HCT116 (cell line): ENCODE measurements around the gene GPAT2.
"Not testable (repeated sequence)": the region's sequence is repeated elsewhere in the genome, so short reads cannot be mapped to it uniquely, and the experiment has no call there.

Experiments
- CTCF ChIP-seq, 3 experiments: fragments of 200-600 bp in 1 of 3; sonication (generic) in 1 of 3; IDR thresholded peaks in 2 of 3; conservative IDR thresholded peaks in 1 of 3; 2 replicates each; pipeline ENCODE4 v1.5.1; 2012 to 2017; ENCODE audit warnings: low read depth in 2 of 3, low read length in 2 of 3, antibody characterized with exemption in 1 of 3, borderline replicate concordance in 1 of 3, control low read depth in 1 of 3, mild to moderate bottlenecking in 1 of 3, mixed read lengths in 1 of 3, mixed run types in 1 of 3, moderate library complexity in 1 of 3; ENCODE audit not compliant: insufficient read depth in 1 of 3
- SIN3A ChIP-seq: IDR thresholded peaks from 2 replicates; pipeline ENCODE4 v1.6.1; 2012; ENCODE audit warnings: low read depth

GRCh38 chr2:96061901-96062300, 27.2 kb upstream of the GPAT2 start:
- TF ChIP-seq CTCF (IDR thresholded peaks at IDR 0.05 in 2 of 3, conservative IDR thresholded peaks at IDR 0.05 in 1 of 3; ENCODE audit: borderline replicate concordance in 1 of 3, insufficient read depth in 1 of 3, low read depth in 2 of 3, low read length in 2 of 3); SIN3A: not testable (repeated sequence)
